GM19455 (cell line): Measurements from ENCODE around the gene ADK.
"Not testable (repeated sequence)": the region's sequence is repeated elsewhere in the genome, so short reads cannot be mapped to it uniquely, and the experiment has no call there.

Experiments
- ATAC-seq: cut with Tn5 transposase; IDR thresholded peaks from one replicate; pipeline ENCODE4 v1.9.1; 2021; ENCODE audit not compliant: unreplicated experiment

Gene ADK

GRCh38 chr10:74474022-74474713 lies 323.1 kb downstream of the ADK start:
- ATAC-seq: no peak

- ATAC-seq: not testable (repeated sequence)
Observed at GRCh38 chr10:74476162-74476706, 325.2 kb downstream of the ADK start.

GRCh38 chr10:74480778-74481177 lies 329.8 kb downstream of the ADK start:
- ATAC-seq: no peak

- ATAC-seq: no peak
Observed at GRCh38 chr10:74483356-74483755, 332.3 kb downstream of the ADK start.

GRCh38 chr10:74485283-74485682 lies 334.3 kb downstream of the ADK start:
- no peak for ATAC-seq

GRCh38 chr10:74486659-74487058 lies 335.6 kb downstream of the ADK start:
- no peak for ATAC-seq

- no peak for ATAC-seq
Observed at GRCh38 chr10:74488907-74489306, 337.9 kb downstream of the ADK start.

- no peak for ATAC-seq
Observed at GRCh38 chr10:74490551-74490950, 339.5 kb downstream of the ADK start.

GRCh38 chr10:74491014-74491413 lies 340.0 kb downstream of the ADK start:
- ATAC-seq: no peak

GRCh38 chr10:74496276-74496675 lies 345.3 kb downstream of the ADK start:
- not testable (repeated sequence) for ATAC-seq

- ATAC-seq: not testable (repeated sequence)
Observed at GRCh38 chr10:74498664-74499063, 347.6 kb downstream of the ADK start.

- ATAC-seq: no peak
Observed at GRCh38 chr10:74500026-74500704, 349.1 kb downstream of the ADK start.

- no peak for ATAC-seq
Observed at GRCh38 chr10:74500816-74501215, 349.8 kb downstream of the ADK start.

GRCh38 chr10:74502963-74503608 lies 352.1 kb downstream of the ADK start:
- no peak for ATAC-seq

- no peak for ATAC-seq
Observed at GRCh38 chr10:74507951-74508350, 356.9 kb downstream of the ADK start.

GRCh38 chr10:74510594-74510993 lies 359.6 kb downstream of the ADK start:
- ATAC-seq: no peak

GRCh38 chr10:74511051-74511450 lies 360.0 kb downstream of the ADK start:
- ATAC-seq: no peak

GRCh38 chr10:74514322-74514721 lies 363.3 kb downstream of the ADK start:
- ATAC-seq: no peak

- no peak for ATAC-seq
Observed at GRCh38 chr10:74518061-74518460, 367.0 kb downstream of the ADK start.

- no peak for ATAC-seq
Observed at GRCh38 chr10:74521526-74521925, 370.5 kb downstream of the ADK start.

GRCh38 chr10:74523199-74523598 lies 372.2 kb downstream of the ADK start:
- no peak for ATAC-seq

- no peak for ATAC-seq
Observed at GRCh38 chr10:74525885-74526284, 374.9 kb downstream of the ADK start.
